Neuronal stem cell (in vitro differentiated cells): ENCODE data around the gene SHQ1.

Experiments used
- DNase-seq: peaks from one replicate; pipeline ENCODE4 v3.0.0-alpha.2; 2013; ENCODE audit warnings: low spot score
- H2AFZ ChIP-seq: one replicate; pipeline ENCODE4 v1.6.1; 2013; ENCODE audit warnings: mild to moderate bottlenecking, low read length, inconsistent platforms
- H2AK5ac ChIP-seq: 2 replicates; pipeline ENCODE4 v1.6.1; 2013; ENCODE audit warnings: low read depth, mild to moderate bottlenecking, inconsistent platforms, low read length, moderate library complexity, mixed read lengths
- H2BK120ac ChIP-seq: 2 replicates; pipeline ENCODE4 v1.6.1; 2013; ENCODE audit warnings: low read depth, mild to moderate bottlenecking, inconsistent platforms, low read length, moderate library complexity, mixed read lengths
- H2BK12ac ChIP-seq: one replicate; pipeline ENCODE4 v1.6.1; 2013; ENCODE audit warnings: low read length, inconsistent platforms
- H2BK15ac ChIP-seq: 2 replicates; pipeline ENCODE4 v1.6.1; 2013; ENCODE audit warnings: mild to moderate bottlenecking, low read length, inconsistent platforms, mixed read lengths
- H2BK5ac ChIP-seq: one replicate; pipeline ENCODE4 v1.6.1; 2013; ENCODE audit warnings: inconsistent platforms, mild to moderate bottlenecking, low read length, moderate library complexity
- H3K14ac ChIP-seq: one replicate; pipeline ENCODE4 v1.6.1; 2013; ENCODE audit warnings: low read length, inconsistent platforms
- H3K18ac ChIP-seq: 2 replicates; pipeline ENCODE4 v1.6.1; 2013; ENCODE audit warnings: low read length, inconsistent platforms
- H3K23ac ChIP-seq: 2 replicates; pipeline ENCODE4 v1.6.1; 2013; ENCODE audit warnings: low read depth, mild to moderate bottlenecking, mixed read lengths, low read length, inconsistent platforms; ENCODE audit not compliant: poor library complexity
- H3K27ac ChIP-seq: replicated peaks from 3 replicates; pipeline ENCODE4 v1.5.1; 2013; ENCODE audit warnings: low read length, inconsistent platforms
- H3K27me3 ChIP-seq, 3 experiments: 2 replicates each; pipeline ENCODE4 v1.6.1; 2013; ENCODE audit warnings: low read length in 3 of 3, mild to moderate bottlenecking in 2 of 3, inconsistent platforms in 1 of 3, low read depth in 1 of 3, mixed read lengths in 1 of 3, moderate library complexity in 1 of 3; ENCODE audit not compliant: control insufficient read depth in 3 of 3, insufficient read depth in 3 of 3
- H3K36me3 ChIP-seq, 2 donors: replicated peaks in 1 of 2; 2 replicates each; pipeline ENCODE4 v1.6.1; 2013; ENCODE audit warnings: low read length in 2 of 2; ENCODE audit not compliant: control insufficient read depth in 2 of 2, insufficient read depth in 2 of 2
- H3K4ac ChIP-seq: 2 replicates; pipeline ENCODE4 v1.6.1; 2013; ENCODE audit warnings: inconsistent platforms, mild to moderate bottlenecking, low read length, moderate library complexity
- H3K4me1 ChIP-seq, 2 donors: 1 replicate in 1 of 2; 2 replicates in 1 of 2; pipeline ENCODE4 v1.6.1; 2013; ENCODE audit warnings: low read length in 2 of 2, low read depth in 1 of 2; ENCODE audit not compliant: control insufficient read depth in 2 of 2, insufficient read depth in 1 of 2
- H3K4me2 ChIP-seq: one replicate; pipeline ENCODE4 v1.6.1; 2013; ENCODE audit warnings: mild to moderate bottlenecking, low read length, inconsistent platforms; ENCODE audit not compliant: insufficient read depth, poor library complexity, severe bottlenecking
- H3K4me3 ChIP-seq, 2 donors: 2 replicates each; pipeline ENCODE4 v1.5.1; 2013; ENCODE audit warnings: low read length in 2 of 2, mild to moderate bottlenecking in 2 of 2, inconsistent platforms in 1 of 2, moderate library complexity in 1 of 2
- H3K79me1 ChIP-seq: one replicate; pipeline ENCODE4 v1.6.1; 2013; ENCODE audit warnings: low read depth, mild to moderate bottlenecking, inconsistent platforms, low read length, moderate library complexity
- H3K9ac ChIP-seq: one replicate; pipeline ENCODE4 v1.6.1; 2013; ENCODE audit warnings: mild to moderate bottlenecking, low read depth, low read length, inconsistent platforms; ENCODE audit not compliant: poor library complexity
- H3K9me3 ChIP-seq, 2 donors: replicated peaks in 1 of 2; 2 replicates each; pipeline versions ENCODE3 to v1.6.1; 2013; ENCODE audit warnings: low read length in 2 of 2, mild to moderate bottlenecking in 2 of 2, inconsistent platforms in 1 of 2, low read depth in 1 of 2, mixed read lengths in 1 of 2, moderate library complexity in 1 of 2; ENCODE audit not compliant: control insufficient read depth in 2 of 2, insufficient read depth in 1 of 2
- H4K8ac ChIP-seq: one replicate; pipeline ENCODE4 v1.6.1; 2013; ENCODE audit warnings: low read depth, mild to moderate bottlenecking, inconsistent platforms, low read length, moderate library complexity
- H4K91ac ChIP-seq: one replicate; pipeline ENCODE4 v1.6.1; 2013; ENCODE audit warnings: low read length, low read depth, mild to moderate bottlenecking, inconsistent platforms; ENCODE audit not compliant: poor library complexity
- WGBS, 2 donors: extraction: QIAGEN DNeasy Blood & Tissue Kit; methylation state at CpG; one replicate each; pipeline ENCODE4 v1.1.7; 2013; ENCODE audit warnings: missing lambda C conversion rate in 2 of 2, mixed read lengths in 1 of 2; ENCODE audit not compliant: insufficient read length in 2 of 2, insufficient replicate concordance in 1 of 2; ENCODE audit errors: extremely low coverage in 2 of 2; 5-methylcytosine and 5-hydroxymethylcytosine counted together

SHQ1 gene

DNA sequence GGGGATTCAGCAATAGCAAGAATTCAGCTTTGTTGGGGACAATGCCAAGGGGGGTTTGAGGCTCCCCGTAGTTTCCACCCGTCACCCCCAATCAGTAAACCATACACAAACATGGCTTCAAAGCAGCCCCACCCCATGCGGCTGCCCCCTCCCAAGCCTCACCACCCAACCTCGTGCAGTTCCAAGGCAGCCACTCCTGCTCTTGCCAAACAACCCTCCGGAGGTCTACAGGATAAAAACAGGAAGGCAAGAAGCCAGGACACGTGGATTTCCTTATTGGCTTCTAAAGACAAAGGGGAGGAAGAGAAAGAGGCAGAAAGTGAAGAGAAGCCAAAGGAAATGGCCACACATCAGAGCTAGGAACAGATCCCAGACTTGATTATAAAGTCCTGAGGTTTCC is 121.1 kb downstream of the SHQ1 start:
- no peak overlapping the region for H4K8ac ChIP-seq
- H2AK5ac ChIP-seq: no peak overlapping the region
- H3K4me1 ChIP-seq: peaks cover 0 to 8% of the 10 kb centered on the region in 2 donors
- no peaks in the 10 kb centered on the region for H3K9me3 ChIP-seq
- no peak overlapping the region for H4K91ac ChIP-seq
- no peak overlapping the region for H3K14ac ChIP-seq
- H3K27me3 ChIP-seq: peaks cover 0 to 9% (median 0%) of the 10 kb centered on the region in 3 experiments
- H2BK12ac ChIP-seq: no peak overlapping the region
- no CpG with 5 or more reads among the region's 6 CpGs for WGBS, 2 donors
- H3K9ac ChIP-seq: no peak overlapping the region
- H3K79me1 ChIP-seq: no peaks in the 10 kb centered on the region
- DNase-seq: no peak
- no peaks in the 10 kb centered on the region for H3K36me3 ChIP-seq
- no peak overlapping the region for H3K4ac ChIP-seq
- H3K4me2 ChIP-seq: no peak overlapping the region
- H2BK5ac ChIP-seq: no peak overlapping the region
- H2BK120ac ChIP-seq: no peak overlapping the region
- H3K18ac ChIP-seq: no peak overlapping the region
- H2AFZ ChIP-seq: no peak overlapping the region
- H2BK15ac ChIP-seq: no peak overlapping the region
- H3K23ac ChIP-seq: no peak overlapping the region
- no peak overlapping the region for H3K27ac ChIP-seq
- no peak overlapping the region for H3K4me3 ChIP-seq

DNA sequence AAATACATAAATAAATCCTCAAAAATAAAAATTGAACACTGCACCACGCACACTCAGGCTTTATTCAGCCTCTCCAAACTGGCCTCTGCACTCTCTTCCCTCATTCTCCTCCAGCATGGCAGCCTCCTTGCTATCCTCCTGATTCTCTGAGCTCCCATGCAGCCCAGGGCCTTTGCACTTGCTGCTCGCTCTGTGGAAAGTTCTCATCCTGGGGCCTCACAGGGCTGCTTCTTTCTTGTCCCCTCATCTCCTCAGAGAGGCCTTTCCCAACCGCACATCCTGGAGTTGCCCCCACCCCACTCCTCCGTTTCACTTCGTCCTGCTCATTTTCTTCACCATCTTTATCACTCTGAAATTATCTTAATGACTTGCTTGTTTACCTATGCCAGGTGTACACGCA is 123.0 kb downstream of the SHQ1 start:
- no peak overlapping the region for H3K23ac ChIP-seq
- no peaks in the 10 kb centered on the region for H3K36me3 ChIP-seq
- H3K18ac ChIP-seq: no peak overlapping the region
- H3K4me2 ChIP-seq: no peak overlapping the region
- H3K14ac ChIP-seq: no peak overlapping the region
- H3K79me1 ChIP-seq: no peaks in the 10 kb centered on the region
- H2BK120ac ChIP-seq: no peak overlapping the region
- H3K27ac ChIP-seq: no peak overlapping the region
- H2AFZ ChIP-seq: no peak overlapping the region
- no peak overlapping the region for H3K4me3 ChIP-seq
- peaks cover 7 to 13% of the 10 kb centered on the region in 2 donors for H3K4me1 ChIP-seq
- H3K9ac ChIP-seq: no peak overlapping the region
- H3K9me3 ChIP-seq: no peaks in the 10 kb centered on the region
- no peak overlapping the region for H2BK12ac ChIP-seq
- H3K4ac ChIP-seq: no peak overlapping the region
- DNase-seq: no peak
- H3K27me3 ChIP-seq: peaks cover 0 to 21% (median 0%) of the 10 kb centered on the region in 3 experiments
- whole genome bisulfite sequencing, 2 donors: no CpG with 5 or more reads among the region's 6 CpGs
- H4K91ac ChIP-seq: no peak overlapping the region
- no peak overlapping the region for H4K8ac ChIP-seq
- H2BK15ac ChIP-seq: no peak overlapping the region
- H2BK5ac ChIP-seq: no peak overlapping the region
- no peak overlapping the region for H2AK5ac ChIP-seq

DNA sequence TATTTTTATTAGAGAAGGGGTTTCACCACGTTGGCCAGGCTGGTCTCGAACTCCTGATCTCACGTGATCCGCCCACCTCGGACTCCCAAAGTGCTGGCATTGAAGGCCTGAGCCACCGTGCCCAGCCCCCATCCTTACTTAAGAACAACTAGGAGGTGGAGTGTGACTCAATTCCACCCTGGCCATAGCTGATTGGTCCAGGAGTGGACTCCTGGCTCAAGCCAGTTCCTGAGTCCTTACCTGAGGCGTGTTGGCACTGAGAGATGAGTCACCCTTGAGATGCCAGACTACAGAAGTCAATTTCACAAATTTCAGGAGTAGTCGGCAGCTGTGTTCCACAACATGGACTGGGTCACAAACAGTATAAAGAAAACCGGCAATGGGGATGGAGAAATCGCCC is 124.2 kb downstream of the SHQ1 start:
- no peak overlapping the region for H2BK12ac ChIP-seq
- H3K36me3 ChIP-seq: no peaks in the 10 kb centered on the region
- no peak overlapping the region for H4K91ac ChIP-seq
- H2BK5ac ChIP-seq: no peak overlapping the region
- no peak overlapping the region for H3K4ac ChIP-seq
- H3K27me3 ChIP-seq: peaks cover 0 to 25% (median 0%) of the 10 kb centered on the region in 3 experiments
- no peaks in the 10 kb centered on the region for H3K79me1 ChIP-seq
- H3K18ac ChIP-seq: no peak overlapping the region
- H3K4me2 ChIP-seq: no peak overlapping the region
- no peak overlapping the region for H4K8ac ChIP-seq
- H2BK120ac ChIP-seq: no peak overlapping the region
- H3K9me3 ChIP-seq: no peaks in the 10 kb centered on the region
- no peak overlapping the region for H3K4me3 ChIP-seq
- no peak overlapping the region for H2AFZ ChIP-seq
- H3K4me1 ChIP-seq: peaks cover 7 to 15% of the 10 kb centered on the region in 2 donors
- H3K23ac ChIP-seq: no peak overlapping the region
- no CpG with 5 or more reads among the region's 10 CpGs for WGBS, 2 donors
- no peak overlapping the region for H3K27ac ChIP-seq
- no peak overlapping the region for H2AK5ac ChIP-seq
- DNase-seq: no peak
- no peak overlapping the region for H3K14ac ChIP-seq
- no peak overlapping the region for H2BK15ac ChIP-seq
- H3K9ac ChIP-seq: no peak overlapping the region

DNA sequence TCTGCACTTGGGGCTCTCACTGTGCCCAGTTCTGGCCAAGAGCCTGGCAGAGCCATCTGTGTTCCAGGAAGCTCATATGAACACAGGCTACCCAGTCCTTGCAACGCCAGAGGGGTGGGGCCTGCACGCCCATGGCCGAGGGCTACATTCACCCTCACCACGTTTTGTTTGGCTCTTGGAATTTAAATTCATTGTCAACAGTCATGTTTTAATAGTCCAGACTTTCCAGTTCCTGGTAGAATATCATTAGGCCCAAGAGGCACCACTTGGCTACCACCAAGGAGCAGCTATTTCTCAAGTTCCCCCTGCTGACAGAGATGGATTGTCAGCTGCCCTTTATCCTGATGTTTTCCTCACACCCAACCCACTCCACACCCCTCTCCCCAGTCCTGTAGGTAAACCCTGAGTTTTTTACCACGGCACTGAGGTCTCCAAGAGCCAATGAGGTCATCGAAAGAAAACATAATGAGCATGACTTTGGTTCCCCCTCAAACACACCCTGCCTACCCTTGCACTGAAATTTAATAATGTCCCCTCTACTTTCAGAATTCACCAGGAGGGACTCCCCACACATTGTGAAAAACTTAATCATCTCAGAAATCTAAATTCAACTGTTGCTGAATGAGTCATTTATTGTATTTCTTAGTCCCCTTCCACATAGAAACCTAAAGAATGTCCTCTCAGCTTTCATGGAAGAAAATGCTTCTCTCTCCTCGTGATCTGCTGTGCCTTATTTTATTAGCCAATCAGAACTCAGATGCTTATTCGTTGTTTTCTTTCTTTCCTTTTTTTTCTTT is 125.1 kb downstream of the SHQ1 start:
- Histone ChIP-seq H4K8ac (no peak overlapping the region), H2BK12ac (no peak overlapping the region), H3K4me3 (no peak overlapping the region), H2BK5ac (no peak overlapping the region), H2BK15ac (no peak overlapping the region), H3K23ac (no peak overlapping the region), H3K18ac (no peak overlapping the region), H3K27ac (no peak overlapping the region), H3K9me3 (no peaks in the 10 kb centered on the region), H3K36me3 (no peaks in the 10 kb centered on the region), H3K4me1 (peaks cover 7 to 8% of the 10 kb centered on the region in 2 donors), H3K9ac (no peak overlapping the region), H2BK120ac (no peak overlapping the region), H3K4me2 (no peak overlapping the region), H3K14ac (no peak overlapping the region), H2AFZ (no peak overlapping the region), H2AK5ac (no peak overlapping the region), H3K4ac (no peak overlapping the region), H3K27me3 (peaks cover 0 to 21% (median 0%) of the 10 kb centered on the region in 3 experiments), H3K79me1 (no peaks in the 10 kb centered on the region), H4K91ac (no peak overlapping the region)
- no CpG with 5 or more reads among the region's 8 CpGs for WGBS, 2 donors
- DNase-seq: no peak
